NT2/D1 (cell line): ENCODE data around the gene TTC21A.

Experiments used
- DNase-seq: peaks from one replicate; pipeline ENCODE4 v3.0.0-alpha.2; 2011; ENCODE audit warnings: low read depth, low spot score
- H3K27me3 ChIP-seq: 2 replicates; pipeline ENCODE4 v1.6.0; 2011; ENCODE audit warnings: mild to moderate bottlenecking; ENCODE audit not compliant: insufficient read length, insufficient read depth
- H3K36me3 ChIP-seq: 2 replicates; pipeline ENCODE4 v1.6.1; 2011; ENCODE audit warnings: mild to moderate bottlenecking, low read length, mixed read lengths; ENCODE audit not compliant: insufficient read depth, insufficient read length
- H3K4me1 ChIP-seq: 2 replicates; pipeline ENCODE4 v1.5.1; 2011; ENCODE audit not compliant: insufficient read depth, insufficient read length
- H3K4me3 ChIP-seq: 2 replicates; pipeline ENCODE4 v1.5.1; 2011; ENCODE audit warnings: low read depth; ENCODE audit not compliant: insufficient read length
- H3K9ac ChIP-seq: 2 replicates; pipeline ENCODE4 v1.6.0; 2011; ENCODE audit warnings: low read depth; ENCODE audit not compliant: insufficient read length
- H3K9me3 ChIP-seq: 2 replicates; pipeline ENCODE4 v1.5.1; 2011; ENCODE audit warnings: mild to moderate bottlenecking, low read length; ENCODE audit not compliant: insufficient read depth
- SUZ12 ChIP-seq: IDR thresholded peaks from 2 replicates; pipeline ENCODE4 v1.6.1; 2011; ENCODE audit not compliant: insufficient read length, insufficient read depth; ENCODE audit errors: extremely low read depth
- YY1 ChIP-seq: IDR thresholded peaks from 2 replicates; pipeline ENCODE4 v1.6.1; 2011; ENCODE audit not compliant: insufficient read length, insufficient read depth
- ZNF274 ChIP-seq: IDR thresholded peaks from 2 replicates; pipeline ENCODE4 v1.6.1; 2011; ENCODE audit warnings: mild to moderate bottlenecking, low read depth, low read length

The TTC21A gene

GRCh38 chr3:39112113-39112512 lies 4.6 kb downstream of the TTC21A start:
- TF ChIP-seq ZNF274 (no peak), YY1 (no peak), SUZ12 (no peak)
- H3K27me3 ChIP-seq: peaks cover 15% of the 10 kb centered on the region

DNA sequence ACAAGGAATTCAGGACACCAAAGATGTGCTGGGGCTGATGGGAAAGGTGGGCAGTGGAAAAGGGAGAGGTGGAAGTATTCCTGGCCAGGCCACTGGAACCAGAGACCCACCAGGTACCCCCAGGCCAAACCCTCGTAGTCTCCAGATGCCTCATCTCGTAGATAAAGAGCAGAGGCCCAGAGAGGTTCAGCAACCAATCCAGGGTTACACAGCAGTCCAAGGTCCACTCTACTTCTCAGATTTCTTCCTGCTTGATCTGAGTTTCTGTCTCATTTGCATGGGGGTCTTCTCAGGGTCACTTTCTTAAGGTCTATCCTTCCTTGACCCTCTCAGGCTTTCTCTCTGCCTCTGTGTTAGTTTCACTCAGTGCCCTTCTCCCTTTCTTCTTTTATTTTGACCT lies 5.1 kb downstream of the TTC21A start:
- Histone ChIP-seq H3K36me3 (peaks cover 4% of the 10 kb centered on the region), H3K4me1 (no peaks in the 10 kb centered on the region), H3K9me3 (no peaks in the 10 kb centered on the region), H3K27me3 (peaks cover 15% of the 10 kb centered on the region), H3K4me3 (no peak overlapping the region), H3K9ac (no peak overlapping the region)
- no peak for TF ChIP-seq SUZ12
- no peak for TF ChIP-seq ZNF274
- no peak for TF ChIP-seq YY1
- DNase-seq: no peak

More at GRCh38 chr3:39112113-39112512, 4.6 kb downstream of the TTC21A start:
- no peak for DNase-seq
- Histone ChIP-seq H3K9ac (no peak overlapping the region), H3K4me1 (no peaks in the 10 kb centered on the region), H3K36me3 (peaks cover 4% of the 10 kb centered on the region), H3K9me3 (no peaks in the 10 kb centered on the region), H3K4me3 (no peak overlapping the region)

GRCh38 chr3:39113291-39113690 lies 5.8 kb downstream of the TTC21A start:
- H3K4me3 ChIP-seq: no peak overlapping the region
- H3K9me3 ChIP-seq: no peaks in the 10 kb centered on the region
- TF ChIP-seq YY1 (no peak), SUZ12 (no peak), ZNF274 (no peak)
- no peak overlapping the region for H3K9ac ChIP-seq
- peaks cover 9% of the 10 kb centered on the region for H3K27me3 ChIP-seq
- no peak for DNase-seq
- peaks cover 4% of the 10 kb centered on the region for H3K36me3 ChIP-seq
- H3K4me1 ChIP-seq: no peaks in the 10 kb centered on the region

DNA sequence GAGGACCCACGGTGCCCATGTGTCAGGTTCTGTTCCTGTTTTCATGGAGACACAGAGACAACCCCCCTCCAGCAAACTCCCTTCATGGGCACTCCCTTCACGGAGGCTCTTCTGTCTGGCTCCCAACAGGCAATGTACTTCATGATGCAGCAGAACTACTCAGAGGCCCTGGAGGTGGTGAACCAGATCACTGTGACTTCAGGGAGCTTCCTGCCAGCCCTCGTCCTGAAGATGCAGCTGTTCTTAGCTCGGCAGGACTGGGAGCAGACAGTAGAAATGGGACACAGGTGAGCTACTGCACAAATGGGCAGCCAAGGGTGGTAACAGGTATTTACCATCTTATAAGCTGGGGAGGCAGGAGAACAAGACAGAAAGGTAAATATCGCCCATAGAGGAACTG lies 7.0 kb downstream of the TTC21A start:
- no peak for TF ChIP-seq ZNF274
- no peak for TF ChIP-seq YY1
- TF ChIP-seq SUZ12: no peak
- DNase-seq: no peak
- Histone ChIP-seq H3K9ac (no peak overlapping the region), H3K36me3 (peaks cover 4% of the 10 kb centered on the region), H3K4me1 (no peaks in the 10 kb centered on the region), H3K27me3 (peaks cover under 1% of the 10 kb centered on the region), H3K9me3 (no peaks in the 10 kb centered on the region), H3K4me3 (no peak overlapping the region)

DNA sequence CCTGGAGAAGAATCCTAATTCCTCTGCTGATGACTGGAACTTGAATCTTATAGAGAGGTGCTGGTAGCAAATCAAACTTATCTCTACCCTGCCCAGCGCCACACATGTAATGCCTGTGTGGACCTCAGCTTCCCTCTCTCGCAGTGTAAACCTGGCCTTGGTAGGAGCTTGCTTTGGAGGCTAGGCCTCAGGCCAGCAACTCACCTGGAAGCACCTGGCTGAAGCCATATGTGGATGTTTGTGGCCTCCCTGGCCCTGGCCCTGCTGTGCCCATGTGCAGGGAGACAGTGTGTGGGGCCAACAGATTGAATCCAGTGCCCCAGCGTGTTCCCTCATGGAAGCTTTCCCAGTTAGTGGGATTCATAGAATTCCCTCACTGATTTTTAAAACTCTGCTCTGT lies 8.4 kb downstream of the TTC21A start:
- DNase-seq: no peak
- no peaks in the 10 kb centered on the region for H3K9me3 ChIP-seq
- no peak for TF ChIP-seq SUZ12
- TF ChIP-seq ZNF274: no peak
- no peak for TF ChIP-seq YY1
- H3K4me3 ChIP-seq: no peak overlapping the region
- peaks cover 5% of the 10 kb centered on the region for H3K36me3 ChIP-seq
- H3K9ac ChIP-seq: no peak overlapping the region
- H3K27me3 ChIP-seq: no peaks in the 10 kb centered on the region
- H3K4me1 ChIP-seq: no peaks in the 10 kb centered on the region

- no peaks in the 10 kb centered on the region for H3K27me3 ChIP-seq
- no peaks in the 10 kb centered on the region for H3K9me3 ChIP-seq
- TF ChIP-seq ZNF274: no peak
- H3K9ac ChIP-seq: no peak overlapping the region
- peaks cover 5% of the 10 kb centered on the region for H3K36me3 ChIP-seq
- no peaks in the 10 kb centered on the region for H3K4me1 ChIP-seq
- H3K4me3 ChIP-seq: no peak overlapping the region
- DNase-seq: no peak
These were observed 10.6 kb downstream of the TTC21A start for GRCh38 chr3:39118079-39118478.

- Histone ChIP-seq H3K36me3 (peaks cover 5% of the 10 kb centered on the region), H3K4me3 (no peak overlapping the region), H3K27me3 (no peaks in the 10 kb centered on the region), H3K4me1 (no peaks in the 10 kb centered on the region), H3K9ac (no peak overlapping the region), H3K9me3 (no peaks in the 10 kb centered on the region)
- TF ChIP-seq SUZ12: no peak
- no peak for TF ChIP-seq YY1
- no peak for TF ChIP-seq ZNF274
- no peak for DNase-seq
These were observed 11.6 kb downstream of the TTC21A start for GRCh38 chr3:39118931-39119660.

DNA sequence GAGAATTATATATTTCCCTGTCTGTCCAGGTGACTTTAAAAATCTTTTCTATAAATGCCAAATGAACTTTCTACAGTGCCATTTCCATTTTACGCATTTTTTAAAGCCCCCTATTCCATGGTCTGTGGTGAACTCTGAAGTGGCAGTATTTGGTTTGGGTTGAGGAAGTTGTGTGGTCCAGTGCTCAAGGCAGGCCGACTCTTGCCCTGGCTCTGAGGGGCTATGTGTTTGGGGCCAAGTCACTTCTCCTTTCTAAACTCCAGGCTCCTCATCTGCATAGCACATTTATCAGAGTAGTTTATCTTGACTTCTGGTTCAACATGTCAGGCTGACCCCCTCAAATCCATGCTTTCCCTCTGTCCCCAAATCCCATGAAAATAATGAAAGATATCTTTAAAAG lies 14.1 kb downstream of the TTC21A start:
- peaks cover 5% of the 10 kb centered on the region for H3K36me3 ChIP-seq
- no peak overlapping the region for H3K4me3 ChIP-seq
- no peak for TF ChIP-seq ZNF274
- TF ChIP-seq YY1: no peak
- no peak for TF ChIP-seq SUZ12
- no peaks in the 10 kb centered on the region for H3K27me3 ChIP-seq
- no peak overlapping the region for H3K9ac ChIP-seq
- no peak for DNase-seq
- no peaks in the 10 kb centered on the region for H3K4me1 ChIP-seq
- no peaks in the 10 kb centered on the region for H3K9me3 ChIP-seq
